ENCODE measurements around the gene ARPC1B.
"Not testable (repeated sequence)": the region's sequence is repeated elsewhere in the genome, so short reads cannot be mapped to it uniquely, and the experiment has no call there.

ARPC1B gene

DNA sequence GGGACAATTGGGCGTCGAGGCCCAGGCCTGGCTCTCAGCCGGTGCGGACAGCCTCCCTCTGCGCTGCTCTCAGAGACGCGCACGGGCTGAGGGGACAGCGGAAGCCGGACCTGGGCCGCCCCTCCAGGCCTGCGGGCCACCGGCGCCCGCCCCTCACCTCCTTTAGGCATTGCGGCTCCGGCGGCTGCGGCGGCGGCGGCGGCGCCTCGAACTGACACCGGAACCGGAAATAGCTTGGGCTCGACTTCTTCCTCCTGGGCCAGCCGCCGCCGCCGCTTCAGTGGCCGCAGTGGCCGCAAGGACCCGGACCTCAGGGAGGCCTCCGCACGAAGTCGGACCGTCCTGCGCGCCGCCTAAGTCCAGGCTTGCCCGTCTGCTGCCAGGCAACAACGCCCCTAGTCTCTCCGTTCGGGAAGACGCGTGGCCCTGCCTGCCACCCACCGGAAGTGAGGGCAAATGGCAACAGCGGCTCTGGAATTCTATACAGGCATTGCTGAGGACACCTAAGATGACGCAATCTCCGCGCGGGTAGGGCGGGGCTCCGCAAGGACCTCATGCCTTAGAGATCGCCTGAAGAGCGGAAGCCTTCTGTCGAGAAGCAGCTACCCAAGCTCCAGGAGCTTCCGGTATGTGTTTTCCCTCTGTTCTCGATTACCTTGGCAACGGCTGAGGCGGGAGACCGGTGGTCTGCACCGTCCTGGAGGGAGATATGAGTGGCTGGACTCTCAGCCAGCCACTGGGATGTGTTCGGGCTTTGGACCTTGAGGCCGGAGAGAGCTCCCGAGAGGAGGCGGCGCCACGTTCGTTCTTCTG, 34.1 kb downstream of the ARPC1B start, which contains the start of the genes BUD31 and PDAP1:
BUD31 (plus strand) TSS at position 591 of the 813 bp plus-strand sequence. CDS start 2,124 bp downstream, outside the sequence.
PDAP1 (minus strand) TSS at position 219 of the 813 bp plus-strand sequence; CDS start at position 170, 49 bp downstream.
- peak; percentile 88 to 92 for DNase-seq (ENCODE audit: low read depth in 2 of 2, low spot score in 1 of 2)

GRCh38 chr7:99409192-99409572, 34.7 kb downstream of the ARPC1B start:
- no peak for DNase-seq (ENCODE audit: low read depth in 2 of 2, low spot score in 1 of 2)

DNA sequence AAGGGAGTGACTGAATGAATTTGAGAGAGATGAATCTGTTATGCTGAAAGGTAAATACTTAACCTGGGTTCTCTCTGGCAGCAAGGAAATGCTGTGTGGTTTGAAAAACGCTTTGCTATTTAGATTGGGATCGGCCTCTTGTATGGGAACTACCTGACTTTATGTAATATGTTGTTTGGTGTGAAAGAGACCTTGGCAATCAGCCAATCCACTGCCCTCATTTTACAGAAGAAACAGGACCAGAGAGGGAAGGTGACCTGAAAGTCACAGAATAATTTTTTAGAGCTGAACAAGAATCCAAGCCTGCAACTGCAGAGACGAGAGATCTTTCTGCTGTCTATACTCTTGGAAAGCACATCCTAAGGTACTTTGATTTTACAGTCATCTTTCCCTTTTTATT, 35.3 kb downstream of the ARPC1B start:
- DNase-seq (ENCODE audit: low read depth in 2 of 2, low spot score in 1 of 2), result no peak

- DNase-seq (ENCODE audit: low read depth in 2 of 2, low spot score in 1 of 2), result no peak
Measured at GRCh38 chr7:99410635-99411034, 36.1 kb downstream of the ARPC1B start.

DNA sequence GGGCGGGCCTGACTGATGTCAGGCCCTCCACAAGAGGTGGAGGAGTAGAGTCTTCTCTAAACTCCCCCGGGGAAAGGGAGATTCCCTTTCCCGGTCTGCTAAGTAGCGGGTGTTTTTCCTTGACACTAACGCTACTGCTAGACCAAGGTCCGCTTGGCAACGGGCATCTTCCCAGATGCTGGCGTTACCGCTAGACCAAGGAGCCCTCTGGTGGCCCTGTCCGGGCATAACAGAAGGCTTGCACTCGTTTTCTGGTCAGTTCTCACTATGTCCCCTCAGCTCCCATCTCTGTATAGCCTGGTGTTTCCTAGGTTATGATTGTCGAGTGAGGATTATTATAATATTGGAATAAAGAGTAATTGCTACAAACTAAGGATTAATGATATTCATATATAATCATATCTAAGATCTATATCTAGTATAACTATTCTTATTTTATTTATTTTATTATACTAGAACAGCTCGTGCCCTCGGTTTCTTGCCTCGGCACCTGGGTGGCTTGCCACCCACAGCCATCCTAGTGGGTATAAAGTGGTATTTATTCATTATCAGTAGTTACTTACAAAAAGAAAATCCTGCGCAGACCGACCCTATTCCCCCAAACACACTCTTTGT, 41.1 kb downstream of the ARPC1B start:
- not testable (repeated sequence) for DNase-seq (ENCODE audit: low read depth in 2 of 2, low spot score in 1 of 2)

- DNase-seq (ENCODE audit: low read depth in 2 of 2, low spot score in 1 of 2), result no peak
Measured at GRCh38 chr7:99418260-99418659, 43.7 kb downstream of the ARPC1B start.

- no peak for DNase-seq (ENCODE audit: low read depth in 2 of 2, low spot score in 1 of 2)
Measured at GRCh38 chr7:99419323-99420021, 44.9 kb downstream of the ARPC1B start.

GRCh38 chr7:99420213-99420612, 45.7 kb downstream of the ARPC1B start:
- no peak for DNase-seq (ENCODE audit: low read depth in 2 of 2, low spot score in 1 of 2)

- no peak for DNase-seq (ENCODE audit: low read depth in 2 of 2, low spot score in 1 of 2)
Measured at GRCh38 chr7:99420986-99421385, 46.5 kb downstream of the ARPC1B start.

GRCh38 chr7:99422186-99422585, 47.7 kb downstream of the ARPC1B start:
- DNase-seq (ENCODE audit: low read depth in 2 of 2, low spot score in 1 of 2), result no peak

GRCh38 chr7:99422625-99423024, 48.1 kb downstream of the ARPC1B start:
- DNase-seq (ENCODE audit: low read depth in 2 of 2, low spot score in 1 of 2), result no peak

DNA sequence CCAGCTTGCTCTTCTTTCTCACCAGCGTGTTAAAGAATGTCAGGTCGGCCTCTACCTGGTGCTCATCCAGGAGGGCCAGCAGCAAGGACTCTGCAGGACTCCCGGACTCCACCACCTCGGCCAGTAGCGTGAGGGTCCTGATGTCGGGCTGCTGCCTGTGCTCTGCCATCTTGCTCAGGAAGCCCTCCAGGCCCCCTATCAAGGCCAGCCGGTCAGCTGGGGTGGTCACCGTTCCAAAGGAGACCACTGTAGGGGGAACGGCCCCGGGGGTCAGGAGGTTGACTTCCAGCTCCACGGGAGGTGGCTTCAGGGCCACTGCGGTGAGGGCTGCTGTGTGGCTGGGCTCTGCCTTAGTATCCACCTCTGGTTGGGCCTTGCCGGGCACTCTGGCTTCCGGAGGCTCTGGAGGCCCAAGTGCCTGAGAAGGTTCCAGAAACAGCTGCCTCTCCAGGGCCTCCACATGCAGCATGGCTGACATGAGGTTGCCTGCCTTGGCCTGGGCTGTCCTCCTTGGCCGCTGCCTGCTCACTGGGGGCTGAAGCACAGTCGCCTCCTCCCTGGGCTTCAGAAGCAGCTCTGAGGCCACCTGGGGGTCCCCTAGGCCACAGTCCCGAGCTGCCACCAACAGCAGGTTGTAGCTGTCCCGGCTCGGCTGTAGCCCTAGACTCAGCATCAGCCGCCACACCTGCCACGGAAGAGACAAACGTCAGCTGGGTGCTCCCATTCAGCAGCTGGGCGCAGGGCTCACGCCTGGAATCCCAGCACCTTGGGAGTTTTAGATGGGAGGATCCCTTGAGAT, 50.6 kb downstream of the ARPC1B start:
- no peak for DNase-seq (ENCODE audit: low read depth in 2 of 2, low spot score in 1 of 2)

GRCh38 chr7:99428972-99429566, 54.5 kb downstream of the ARPC1B start:
- no peak for DNase-seq (ENCODE audit: low read depth in 2 of 2, low spot score in 1 of 2)

DNA sequence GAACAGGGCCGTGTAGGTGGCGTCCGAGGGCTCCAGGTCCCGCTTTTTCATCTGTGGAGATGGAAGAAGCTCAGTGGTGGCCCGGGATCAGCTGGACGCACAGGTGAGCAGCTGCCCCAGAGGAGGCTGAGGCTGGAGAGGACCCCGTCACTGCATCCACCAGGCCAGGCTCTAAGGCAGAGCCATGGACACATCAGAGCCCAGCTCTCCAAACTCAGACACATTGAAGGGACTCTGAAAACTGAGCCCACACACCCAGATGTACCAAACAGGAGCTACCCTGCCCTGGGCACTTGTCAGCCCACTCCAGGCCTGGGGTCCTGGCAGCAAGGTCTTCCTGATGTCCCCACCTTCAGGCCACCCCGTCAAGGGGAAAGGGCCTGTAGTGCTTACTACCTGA, 55.2 kb downstream of the ARPC1B start:
- no peak for DNase-seq (ENCODE audit: low read depth in 2 of 2, low spot score in 1 of 2)

DNA sequence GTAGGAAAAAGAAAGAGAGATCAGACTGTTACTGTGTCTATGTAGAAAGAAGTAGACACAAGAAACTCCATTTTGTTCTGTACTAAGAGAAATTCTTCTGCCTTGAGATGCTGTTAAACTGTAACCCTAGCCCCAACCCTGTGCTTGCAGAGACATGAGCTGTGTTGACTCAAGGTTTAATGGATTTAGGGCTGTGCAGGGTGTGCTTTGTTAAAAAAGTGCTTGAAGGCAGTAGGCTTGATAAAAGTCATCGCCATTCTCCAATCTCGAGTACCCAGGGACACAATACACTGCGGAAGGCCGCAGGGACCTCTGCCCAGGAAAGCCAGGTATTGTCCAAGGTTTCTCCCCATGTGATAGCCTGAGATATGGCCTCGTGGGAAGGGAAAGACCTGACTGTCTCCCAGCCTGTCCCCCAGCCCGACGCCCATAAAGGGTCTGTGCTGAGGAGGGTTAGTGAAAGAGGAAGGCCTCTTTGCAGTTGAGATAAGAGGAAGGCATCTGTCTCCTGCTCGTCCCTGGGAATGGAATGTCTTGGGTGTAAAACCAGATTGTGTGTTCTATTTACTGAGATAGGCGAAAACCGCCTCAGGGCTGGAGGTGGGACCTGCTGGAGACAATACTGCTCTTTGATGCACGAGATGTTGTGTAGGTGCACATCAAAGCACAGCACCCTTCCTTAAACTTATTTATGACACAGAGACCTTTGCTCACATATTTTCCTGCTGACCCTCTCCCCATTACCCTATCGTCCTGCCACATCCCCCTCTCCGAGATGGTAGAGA, 57.4 kb downstream of the ARPC1B start:
- not testable (repeated sequence) for DNase-seq (ENCODE audit: low read depth in 2 of 2, low spot score in 1 of 2)

GRCh38 chr7:99433158-99433557, 58.6 kb downstream of the ARPC1B start:
- no peak for DNase-seq (ENCODE audit: low read depth in 2 of 2, low spot score in 1 of 2)

- no peak for DNase-seq (ENCODE audit: low read depth in 2 of 2, low spot score in 1 of 2)
Measured at GRCh38 chr7:99437946-99438572, 63.5 kb downstream of the ARPC1B start.

GRCh38 chr7:99438573-99439480, 64.3 kb downstream of the ARPC1B start, which contains the start of the genes CPSF4 and PTCD1:
Gene CPSF4, plus strand, starts transcription at chr7:99438943. Its CDS starts 140 bp downstream, at chr7:99439083.
Gene PTCD1, minus strand, starts transcription at chr7:99438798. Its CDS starts 3,556 bp downstream, at chr7:99435242.
- DNase-seq (ENCODE audit: low read depth in 2 of 2, low spot score in 1 of 2), result peak; percentile 61 to 81

Data from stimulated activated CD8-positive, alpha-beta memory T cell treated with anti-CD3 and anti-CD28 coated beads, Interleukin-4, amount 100 ng/mL, for 1 hour (primary cell).